ENCODE data around the gene SLC7A7. TPM values are rescaled to one million over a fixed set of nuclear protein-coding genes. Genes with fewer than 3 reads are reported as not detected.
A peak's percentile ranks its signal among the peaks of the same experiment; 100 is the strongest.
"Not testable (repeated sequence)": the region's sequence is repeated elsewhere in the genome, so short reads cannot be mapped to it uniquely, and the experiment has no call there.

SLC7A7 gene
- total RNA-seq, 1 experiment from 2014 or later: 443 TPM

GRCh38 chr14:22856428-22856827 is 41.2 kb upstream of the SLC7A7 start:
- no TSS peak for BruUV-seq (replicated peaks)
- H3K27me3 ChIP-seq (replicated peaks; ENCODE audit: control insufficient read depth, insufficient read depth, low read length): no peaks in the 10 kb centered on the region
- POLR2A ChIA-PET: no interaction called here
- CTCF ChIA-PET: no interaction called here
- no peak overlapping the region for H3K4me3 ChIP-seq (ENCODE audit: low read depth, low read length)
- DNase-seq: no peak
- H3K9me3 Mint-ChIP-seq (ENCODE audit: unreplicated experiment): no peaks in the 10 kb centered on the region
- intact Hi-C loops (cut with micrococcal nuclease; ENCODE audit: unreplicated experiment): no loop called here
- no peaks in the 10 kb centered on the region for H3K9me3 ChIP-seq
- peaks cover 25% of the 10 kb centered on the region for H3K4me1 ChIP-seq
- no peak overlapping the region for H3K4me3 Mint-ChIP-seq (ENCODE audit: unreplicated experiment)
- no peaks in the 10 kb centered on the region for H3K36me3 Mint-ChIP-seq (ENCODE audit: insufficient read depth, unreplicated experiment)
- TF ChIP-seq CTCF (IDR thresholded peaks at IDR 0.05; ENCODE audit: insufficient read depth in 1 of 2, low read depth in 1 of 2, low read length in 1 of 2, severe bottlenecking in 1 of 2, unreplicated experiment in 1 of 2): no peak
- H3K4me1 Mint-ChIP-seq (ENCODE audit: low read depth, unreplicated experiment): peaks cover 7% of the 10 kb centered on the region
- no peak overlapping the region for H3K27ac Mint-ChIP-seq (ENCODE audit: unreplicated experiment)
- H3K36me3 ChIP-seq (ENCODE audit: control insufficient read depth, insufficient read depth, low read length): no peaks in the 10 kb centered on the region
- no peaks in the 10 kb centered on the region for H3K27me3 Mint-ChIP-seq (ENCODE audit: insufficient read depth, unreplicated experiment)

GRCh38 chr14:22854963-22855724 is 39.9 kb upstream of the SLC7A7 start:
- Histone ChIP-seq H3K27me3 (replicated peaks; ENCODE audit: control insufficient read depth, insufficient read depth, low read length) (no peaks in the 10 kb centered on the region), H3K4me3 (ENCODE audit: low read depth, low read length) (no peak overlapping the region), H3K9me3 (no peaks in the 10 kb centered on the region), H3K4me1 (peaks cover 25% of the 10 kb centered on the region), H3K36me3 (ENCODE audit: control insufficient read depth, insufficient read depth, low read length) (no peaks in the 10 kb centered on the region)
- CTCF ChIA-PET: interaction anchor here (0.6 to 1.1 kb wide), 9 partner anchors 16 to 299 kb away, joined by 3 to 8 read pairs (median 3); partner anchors contain the start of genes DAD1 and LRP10
- no peak for TF ChIP-seq CTCF (IDR thresholded peaks at IDR 0.05; ENCODE audit: insufficient read depth in 1 of 2, low read depth in 1 of 2, low read length in 1 of 2, severe bottlenecking in 1 of 2, unreplicated experiment in 1 of 2)
- Mint-ChIP-seq H3K36me3 (ENCODE audit: insufficient read depth, unreplicated experiment) (no peaks in the 10 kb centered on the region), H3K27ac (ENCODE audit: unreplicated experiment) (no peak overlapping the region), H3K27me3 (ENCODE audit: insufficient read depth, unreplicated experiment) (no peaks in the 10 kb centered on the region), H3K4me1 (ENCODE audit: low read depth, unreplicated experiment) (peaks cover 7% of the 10 kb centered on the region), H3K9me3 (ENCODE audit: unreplicated experiment) (no peaks in the 10 kb centered on the region), H3K4me3 (ENCODE audit: unreplicated experiment) (no peak overlapping the region)
- POLR2A ChIA-PET: no interaction called here
- intact Hi-C loops (cut with micrococcal nuclease; ENCODE audit: unreplicated experiment): no loop called here
- peak in 1 of 2 experiments; percentile 15 for DNase-seq
- BruUV-seq (replicated peaks): no TSS peak

DNA sequence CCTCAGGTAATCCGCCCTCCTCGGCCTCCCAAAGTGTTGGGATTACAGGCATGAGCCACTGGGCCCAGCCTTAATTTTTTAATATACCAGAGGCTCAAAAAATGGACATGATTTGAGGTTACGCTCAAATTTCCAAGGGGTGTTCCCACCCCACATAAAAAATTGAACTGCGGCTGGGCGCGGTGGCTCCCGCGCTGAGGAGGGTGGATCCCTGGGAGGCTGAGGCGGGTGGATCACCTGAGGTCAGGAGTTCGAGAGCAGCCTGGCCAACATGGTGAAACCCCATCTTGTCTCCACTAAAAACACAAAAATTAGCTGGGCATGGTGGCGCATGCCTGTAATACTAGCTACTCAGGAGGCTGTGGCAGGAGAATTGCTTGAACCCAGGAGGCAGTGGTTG is 39.1 kb upstream of the SLC7A7 start:
- ChIA-PET POLR2A (interaction anchor here (2.6 kb wide), 1 partner anchor 32 kb away, joined by 14 read pairs; no protein-coding TSS in a partner anchor), CTCF (interaction anchor here (0.6 to 2.8 kb wide), 6 partner anchors 24 to 284 kb away, joined by 3 to 14 read pairs (median 3); no protein-coding TSS in a partner anchor)
- H3K9me3 ChIP-seq; H3K27me3 ChIP-seq (replicated peaks; ENCODE audit: control insufficient read depth, insufficient read depth, low read length); H3K4me1 Mint-ChIP-seq (ENCODE audit: low read depth, unreplicated experiment); BruUV-seq (replicated peaks); H3K36me3 Mint-ChIP-seq (ENCODE audit: insufficient read depth, unreplicated experiment); H3K9me3 Mint-ChIP-seq (ENCODE audit: unreplicated experiment); H3K27me3 Mint-ChIP-seq (ENCODE audit: insufficient read depth, unreplicated experiment); H3K4me3 ChIP-seq (ENCODE audit: low read depth, low read length); H3K4me3 Mint-ChIP-seq (ENCODE audit: unreplicated experiment); H3K27ac Mint-ChIP-seq (ENCODE audit: unreplicated experiment); H3K36me3 ChIP-seq (ENCODE audit: control insufficient read depth, insufficient read depth, low read length); DNase-seq; intact Hi-C loops (cut with micrococcal nuclease; ENCODE audit: unreplicated experiment): not testable (repeated sequence)
- H3K4me1 ChIP-seq: peaks cover 25% of the 10 kb centered on the region

All from Caco-2 (cell line).